ENCODE data around the gene TBC1D22A. TPM values are rescaled to one million over a fixed set of nuclear protein-coding genes. Genes with fewer than 3 reads are reported as not detected.
"Not testable (repeated sequence)": the region's sequence is repeated elsewhere in the genome, so short reads cannot be mapped to it uniquely, and the experiment has no call there.

Gene TBC1D22A
- total RNA-seq, 1 experiment from 2014 or later = 14.3 TPM

DNA sequence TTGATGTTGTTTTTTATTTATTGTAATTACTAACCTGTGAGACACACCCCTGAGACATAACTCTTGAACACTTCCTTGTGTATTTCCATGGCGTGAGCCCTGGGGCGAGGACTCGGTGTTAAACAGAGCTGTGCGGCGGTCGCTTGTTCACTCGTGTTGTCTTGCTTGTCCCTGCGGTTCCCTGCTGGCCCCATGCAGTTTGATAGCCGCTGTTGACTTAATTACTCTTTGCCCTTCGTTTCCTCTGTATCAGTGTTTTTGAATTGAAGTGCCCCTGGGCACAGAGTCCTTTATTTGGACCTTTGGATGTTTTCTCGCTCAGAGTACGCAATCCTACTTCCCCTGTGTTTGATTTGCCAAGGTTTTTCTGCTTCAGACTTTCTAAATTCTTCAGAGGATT is 52.7 kb downstream of the TBC1D22A start:
- Histone ChIP-seq H3K27me3 (ENCODE audit: low read length) (no peaks in the 10 kb centered on the region), H3K4me3 (ENCODE audit: low read length) (no peak overlapping the region), H3K36me3 (ENCODE audit: low read depth, low read length) (no peaks in the 10 kb centered on the region), H3K9ac (ENCODE audit: low read length) (no peak overlapping the region), H3K79me2 (ENCODE audit: low read length) (peaks cover 16% of the 10 kb centered on the region; the same call in 1 of the 2 replicates), H3K4me2 (ENCODE audit: low read length) (no peak overlapping the region), H3K9me2 (replicated peaks; ENCODE audit: low read length) (no peaks in the 10 kb centered on the region), H3F3A (ENCODE audit: low read length, unreplicated experiment) (peaks cover 8% of the 10 kb centered on the region), H3K9me3 (ENCODE audit: low read length) (no peaks in the 10 kb centered on the region), H4K20me1 (ENCODE audit: low read length) (no peaks in the 10 kb centered on the region), H3K4me1 (ENCODE audit: insufficient read depth, low read length) (peaks cover 13% of the 10 kb centered on the region), H3K27ac (ENCODE audit: low read length) (no peak overlapping the region), H2AFZ (ENCODE audit: low read length) (no peak overlapping the region)
- ChIA-PET CTCF (no interaction called here), POLR2A (ENCODE audit: unreplicated experiment) (no interaction called here)
- ATAC-seq (no peak), DNase-seq (no peak)
- intact Hi-C loops (cut with micrococcal nuclease) = no loop called here
- TF ChIP-seq, protein P1, sequence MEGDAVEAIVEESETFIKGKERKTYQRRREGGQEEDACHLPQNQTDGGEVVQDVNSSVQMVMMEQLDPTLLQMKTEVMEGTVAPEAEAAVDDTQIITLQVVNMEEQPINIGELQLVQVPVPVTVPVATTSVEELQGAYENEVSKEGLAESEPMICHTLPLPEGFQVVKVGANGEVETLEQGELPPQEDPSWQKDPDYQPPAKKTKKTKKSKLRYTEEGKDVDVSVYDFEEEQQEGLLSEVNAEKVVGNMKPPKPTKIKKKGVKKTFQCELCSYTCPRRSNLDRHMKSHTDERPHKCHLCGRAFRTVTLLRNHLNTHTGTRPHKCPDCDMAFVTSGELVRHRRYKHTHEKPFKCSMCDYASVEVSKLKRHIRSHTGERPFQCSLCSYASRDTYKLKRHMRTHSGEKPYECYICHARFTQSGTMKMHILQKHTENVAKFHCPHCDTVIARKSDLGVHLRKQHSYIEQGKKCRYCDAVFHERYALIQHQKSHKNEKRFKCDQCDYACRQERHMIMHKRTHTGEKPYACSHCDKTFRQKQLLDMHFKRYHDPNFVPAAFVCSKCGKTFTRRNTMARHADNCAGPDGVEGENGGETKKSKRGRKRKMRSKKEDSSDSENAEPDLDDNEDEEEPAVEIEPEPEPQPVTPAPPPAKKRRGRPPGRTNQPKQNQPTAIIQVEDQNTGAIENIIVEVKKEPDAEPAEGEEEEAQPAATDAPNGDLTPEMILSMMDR (conservative IDR thresholded peaks at IDR 0.05; ENCODE audit: low read depth, low read length) = no peak
- TF ChIP-seq EZH2 (IDR thresholded peaks at IDR 0.05; ENCODE audit: low read length, unreplicated experiment) = no peak
- no peak for TF ChIP-seq EZH2phosphoT487 (IDR thresholded peaks at IDR 0.05; ENCODE audit: borderline replicate concordance, low read length)
- BruUV-seq (replicated peaks) = no TSS peak

DNA sequence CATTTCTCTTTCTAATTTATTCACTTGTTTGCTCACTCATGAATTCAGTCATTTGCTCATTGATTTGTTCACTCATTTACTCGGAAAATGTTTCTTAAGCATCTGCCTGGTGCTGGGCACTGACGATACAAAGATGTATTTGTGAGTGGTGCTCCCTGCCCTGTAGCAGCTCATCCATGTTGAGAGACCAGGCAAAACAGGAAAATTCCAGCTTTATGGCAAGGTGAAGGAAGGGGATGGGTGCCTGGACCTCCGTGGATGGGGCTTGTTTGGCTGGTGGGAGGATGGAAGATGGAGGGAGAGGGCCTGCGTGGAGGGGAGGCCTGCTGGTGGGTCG is 53.1 kb downstream of the TBC1D22A start:
- Histone ChIP-seq H2AFZ (ENCODE audit: low read length) (no peak overlapping the region), H3K9me2 (replicated peaks; ENCODE audit: low read length) (no peaks in the 10 kb centered on the region), H3K27me3 (ENCODE audit: low read length) (no peaks in the 10 kb centered on the region), H3K9me3 (ENCODE audit: low read length) (no peaks in the 10 kb centered on the region), H3K4me1 (ENCODE audit: insufficient read depth, low read length) (peaks cover 13% of the 10 kb centered on the region), H4K20me1 (ENCODE audit: low read length) (no peaks in the 10 kb centered on the region), H3K36me3 (ENCODE audit: low read depth, low read length) (no peaks in the 10 kb centered on the region), H3K4me3 (ENCODE audit: low read length) (no peak overlapping the region), H3K27ac (ENCODE audit: low read length) (no peak overlapping the region), H3F3A (ENCODE audit: low read length, unreplicated experiment) (peaks cover 8% of the 10 kb centered on the region), H3K79me2 (ENCODE audit: low read length) (peaks cover 20% of the 10 kb centered on the region; the same call in 1 of the 2 replicates), H3K4me2 (ENCODE audit: low read length) (no peak overlapping the region), H3K9ac (ENCODE audit: low read length) (no peak overlapping the region)
- CTCF ChIA-PET = no interaction called here
- ATAC-seq = no peak
- POLR2A ChIA-PET (ENCODE audit: unreplicated experiment) = no interaction called here
- no TSS peak for BruUV-seq (replicated peaks)
- intact Hi-C loops (cut with micrococcal nuclease) = no loop called here
- TF ChIP-seq, protein P1 (conservative IDR thresholded peaks at IDR 0.05; ENCODE audit: low read depth, low read length) = no peak
- no peak for TF ChIP-seq EZH2 (IDR thresholded peaks at IDR 0.05; ENCODE audit: low read length, unreplicated experiment)
- TF ChIP-seq EZH2phosphoT487 (IDR thresholded peaks at IDR 0.05; ENCODE audit: borderline replicate concordance, low read length) = no peak
- no peak for DNase-seq

DNA sequence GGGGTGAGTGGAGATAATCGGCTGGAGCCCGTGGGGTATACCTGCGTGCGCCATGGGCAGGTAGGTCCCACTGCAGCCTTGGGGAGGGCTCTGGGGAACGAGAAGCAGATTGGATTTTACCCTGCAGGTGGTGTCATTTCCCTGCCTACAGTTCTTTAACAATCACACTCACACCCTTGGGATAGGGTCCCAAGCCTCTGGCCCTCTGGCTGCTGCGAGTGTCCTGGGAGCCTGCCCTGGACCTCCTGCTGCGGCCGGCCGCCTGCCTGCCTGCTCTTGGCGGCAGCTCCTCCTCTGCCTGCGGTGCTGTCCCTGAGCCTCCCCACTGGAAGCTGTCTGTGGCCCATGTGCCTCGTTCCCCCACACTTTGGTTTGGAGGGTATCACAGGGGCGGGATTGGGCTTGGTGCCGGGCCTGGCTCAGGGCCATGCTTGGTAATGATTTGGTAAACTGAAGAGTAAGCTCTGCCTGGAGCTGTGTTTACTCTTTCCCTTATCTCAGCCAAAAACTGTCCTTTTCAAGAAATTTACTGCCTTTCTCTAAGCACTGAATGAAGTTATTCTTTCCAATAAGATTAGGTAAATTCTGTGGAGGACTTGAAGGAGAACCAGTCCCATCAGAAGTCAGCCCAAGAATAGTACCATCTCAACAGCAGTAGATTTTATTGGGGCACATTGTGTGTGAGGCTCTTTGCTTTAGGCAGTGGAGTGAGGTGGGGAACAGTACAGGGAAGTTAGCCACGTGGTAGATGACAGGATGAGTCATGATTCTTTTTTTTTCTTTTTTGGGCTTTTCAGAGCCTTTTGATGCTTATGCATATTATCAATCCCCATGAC is 53.7 kb downstream of the TBC1D22A start:
- ChIA-PET CTCF (no interaction called here), POLR2A (ENCODE audit: unreplicated experiment) (no interaction called here)
- H2AFZ ChIP-seq (ENCODE audit: low read length) = no peak overlapping the region
- no peak for TF ChIP-seq EZH2 (IDR thresholded peaks at IDR 0.05; ENCODE audit: low read length, unreplicated experiment)
- no peak for TF ChIP-seq EZH2phosphoT487 (IDR thresholded peaks at IDR 0.05; ENCODE audit: borderline replicate concordance, low read length)
- TF ChIP-seq, protein P1 (conservative IDR thresholded peaks at IDR 0.05; ENCODE audit: low read depth, low read length) = no peak
- peak overlapping the region; percentile 60 for H3K27ac ChIP-seq (ENCODE audit: low read length)
- DNase-seq (peak; percentile 10), ATAC-seq (peak; percentile 74)
- H3K4me2 ChIP-seq (ENCODE audit: low read length) = peak overlapping the region; percentile 46
- peaks cover 8% of the 10 kb centered on the region for H3F3A ChIP-seq (ENCODE audit: low read length, unreplicated experiment)
- H4K20me1 ChIP-seq (ENCODE audit: low read length) = no peaks in the 10 kb centered on the region
- BruUV-seq (replicated peaks) = no TSS peak
- H3K79me2 ChIP-seq (ENCODE audit: low read length) = peaks cover 23% of the 10 kb centered on the region; the same call in 1 of the 2 replicates
- H3K9me3 ChIP-seq (ENCODE audit: low read length) = no peaks in the 10 kb centered on the region
- intact Hi-C loops (cut with micrococcal nuclease) = no loop called here
- no peaks in the 10 kb centered on the region for H3K36me3 ChIP-seq (ENCODE audit: low read depth, low read length)
- H3K9ac ChIP-seq (ENCODE audit: low read length) = no peak overlapping the region
- no peaks in the 10 kb centered on the region for H3K27me3 ChIP-seq (ENCODE audit: low read length)
- H3K9me2 ChIP-seq (replicated peaks; ENCODE audit: low read length) = no peaks in the 10 kb centered on the region
- peaks cover 13% of the 10 kb centered on the region for H3K4me1 ChIP-seq (ENCODE audit: insufficient read depth, low read length)
- H3K4me3 ChIP-seq (ENCODE audit: low read length) = no peak overlapping the region

DNA sequence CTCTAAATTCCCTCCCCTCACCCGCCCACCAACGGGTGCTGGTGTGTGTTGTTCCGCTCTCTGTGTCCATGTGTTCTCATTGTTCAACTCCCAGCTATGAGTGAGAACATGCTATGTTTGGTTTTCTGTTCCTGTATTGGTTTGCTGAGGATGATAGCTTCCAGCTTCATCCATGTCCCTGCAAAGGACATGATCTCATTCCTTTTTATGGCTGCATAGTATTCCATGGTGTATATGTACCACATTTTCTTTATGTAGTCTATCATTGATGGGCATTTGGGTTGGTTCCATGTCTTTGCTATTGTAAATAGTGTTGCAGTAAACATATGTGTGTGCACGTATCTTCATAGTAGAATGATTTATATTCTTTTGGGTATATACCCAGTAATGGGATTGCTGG is 54.9 kb downstream of the TBC1D22A start:
- H3F3A ChIP-seq (ENCODE audit: low read length, unreplicated experiment); H3K9me2 ChIP-seq (replicated peaks; ENCODE audit: low read length); CTCF ChIA-PET; BruUV-seq (replicated peaks); intact Hi-C loops (cut with micrococcal nuclease); H3K36me3 ChIP-seq (ENCODE audit: low read depth, low read length); H4K20me1 ChIP-seq (ENCODE audit: low read length); H3K27me3 ChIP-seq (ENCODE audit: low read length); DNase-seq; H3K9ac ChIP-seq (ENCODE audit: low read length); H3K9me3 ChIP-seq (ENCODE audit: low read length); H3K4me2 ChIP-seq (ENCODE audit: low read length); ATAC-seq; POLR2A ChIA-PET (ENCODE audit: unreplicated experiment); H3K27ac ChIP-seq (ENCODE audit: low read length); H2AFZ ChIP-seq (ENCODE audit: low read length); H3K4me3 ChIP-seq (ENCODE audit: low read length): not testable (repeated sequence)
- peaks cover 29% of the 10 kb centered on the region; the same call in 1 of the 2 replicates for H3K79me2 ChIP-seq (ENCODE audit: low read length)
- H3K4me1 ChIP-seq (ENCODE audit: insufficient read depth, low read length) = peaks cover 13% of the 10 kb centered on the region

All from PC-3 (cell line).